GM19328 (cell line): ENCODE results near the gene ZKSCAN1.
A peak's percentile ranks its signal among the peaks of the same experiment; 100 is the strongest.

ENCODE experiments used
- ATAC-seq: cut with Tn5 transposase; IDR thresholded peaks from one replicate; pipeline ENCODE4 v1.9.1; 2021; ENCODE audit warnings: mild to moderate bottlenecking, moderate library complexity; ENCODE audit not compliant: unreplicated experiment

The ZKSCAN1 gene

DNA sequence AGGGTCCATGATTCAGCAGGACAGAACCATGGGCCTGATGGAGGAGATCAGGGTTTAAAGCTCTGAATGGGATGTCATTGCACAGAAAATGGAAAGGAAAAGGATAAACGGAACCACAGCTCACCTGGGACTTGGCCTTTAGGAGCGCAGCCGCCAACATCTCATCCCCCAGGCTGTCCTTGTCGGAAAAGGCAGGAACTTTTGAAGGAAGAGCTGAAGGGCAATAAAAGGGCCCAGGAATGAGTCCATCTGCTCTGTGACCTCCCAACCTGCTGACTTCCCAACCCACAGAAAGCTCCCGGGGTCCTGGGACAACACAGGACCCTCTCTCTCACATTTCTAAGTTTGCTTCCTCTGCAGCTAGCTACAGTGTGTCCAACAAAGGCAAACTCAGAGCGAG lies 60.0 kb downstream of the ZKSCAN1 start:
- ATAC-seq: no peak

DNA sequence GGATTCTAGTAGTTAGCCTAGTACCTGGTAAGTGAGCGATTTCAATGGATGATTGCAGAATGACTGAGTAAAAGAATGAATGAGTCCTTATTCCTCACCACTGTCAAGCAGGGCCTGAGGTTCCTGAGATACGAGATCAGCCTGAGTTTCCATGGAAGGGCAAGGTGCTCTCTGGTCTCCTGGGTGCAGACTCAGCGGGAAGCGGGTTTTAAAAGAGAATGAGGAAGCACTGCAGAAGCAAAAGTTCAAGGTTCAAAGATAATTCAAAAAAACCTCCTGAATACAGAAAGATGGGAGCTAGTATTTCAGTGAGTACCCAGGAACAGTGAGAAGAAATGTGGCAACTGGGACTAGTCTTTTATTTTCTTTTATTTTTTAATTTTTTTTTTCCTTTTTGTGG lies 61.8 kb downstream of the ZKSCAN1 start:
- no peak for ATAC-seq

DNA sequence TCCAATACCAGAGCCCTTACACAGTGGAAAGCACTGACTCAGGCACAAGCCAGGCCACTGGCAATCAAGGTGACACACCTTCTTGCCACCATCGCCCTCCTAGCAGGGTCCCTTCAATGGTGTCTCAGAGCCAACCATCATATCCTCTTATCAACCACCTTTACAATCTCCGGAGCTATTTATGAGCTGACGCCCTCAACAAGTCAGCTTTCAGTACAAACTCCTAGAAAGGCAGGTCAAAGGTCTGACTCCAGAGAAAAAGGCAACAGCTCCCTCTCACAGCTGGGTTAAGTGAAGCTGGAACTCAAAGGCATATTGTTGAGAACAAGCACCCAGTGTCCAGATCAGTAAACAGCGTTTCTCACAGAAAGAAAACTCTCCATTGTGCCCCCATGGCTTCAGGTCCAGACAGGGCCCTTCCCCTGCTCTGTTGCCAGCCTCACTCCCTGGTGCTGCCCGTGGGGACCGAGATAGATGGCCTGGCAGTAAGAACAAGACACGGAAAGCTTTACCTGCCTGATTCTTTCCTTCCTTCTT lies 63.7 kb downstream of the ZKSCAN1 start:
- ATAC-seq: no peak

- peak; percentile 10 for ATAC-seq
Measured at GRCh38 chr7:100080907-100081534, 65.6 kb downstream of the ZKSCAN1 start.

- ATAC-seq: peak; percentile 73
Measured at GRCh38 chr7:100081535-100082102, 66.2 kb downstream of the ZKSCAN1 start, which contains the start of gene ZNF3. Gene ZNF3 (minus strand): TSS chr7:100081723. CDS start chr7:100077357, 4,366 bp downstream.

- no peak for ATAC-seq
Measured at GRCh38 chr7:100082978-100083377, 67.6 kb downstream of the ZKSCAN1 start.

GRCh38 chr7:100085515-100085914 lies 70.1 kb downstream of the ZKSCAN1 start:
- ATAC-seq: no peak

GRCh38 chr7:100087055-100087750 lies 71.8 kb downstream of the ZKSCAN1 start:
- ATAC-seq: no peak

DNA sequence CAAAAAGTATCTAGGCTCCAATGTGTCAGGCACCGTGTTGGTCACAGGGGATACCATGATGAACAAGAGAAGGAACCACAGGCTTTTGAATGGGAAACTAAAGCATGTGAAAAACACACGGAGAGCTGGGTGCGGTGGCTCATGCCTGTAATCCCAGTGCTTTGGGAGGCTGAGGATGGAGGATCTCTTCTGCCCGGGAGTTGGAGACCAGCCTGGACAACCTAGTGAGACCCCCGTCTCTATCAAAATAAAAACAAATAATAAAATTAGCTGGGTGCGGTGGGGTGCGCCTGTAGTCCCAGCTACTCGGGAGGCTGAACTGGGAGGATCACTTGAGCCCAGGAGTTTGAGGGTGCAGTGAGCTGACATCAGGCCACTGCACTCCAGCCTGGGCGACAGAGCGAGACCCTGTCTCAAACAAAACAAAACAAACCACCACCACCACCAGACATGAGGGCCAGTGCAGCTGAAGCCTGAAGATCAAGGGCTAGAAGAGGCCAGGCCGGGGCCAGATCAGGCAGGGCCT lies 72.8 kb downstream of the ZKSCAN1 start:
- no peak for ATAC-seq

DNA sequence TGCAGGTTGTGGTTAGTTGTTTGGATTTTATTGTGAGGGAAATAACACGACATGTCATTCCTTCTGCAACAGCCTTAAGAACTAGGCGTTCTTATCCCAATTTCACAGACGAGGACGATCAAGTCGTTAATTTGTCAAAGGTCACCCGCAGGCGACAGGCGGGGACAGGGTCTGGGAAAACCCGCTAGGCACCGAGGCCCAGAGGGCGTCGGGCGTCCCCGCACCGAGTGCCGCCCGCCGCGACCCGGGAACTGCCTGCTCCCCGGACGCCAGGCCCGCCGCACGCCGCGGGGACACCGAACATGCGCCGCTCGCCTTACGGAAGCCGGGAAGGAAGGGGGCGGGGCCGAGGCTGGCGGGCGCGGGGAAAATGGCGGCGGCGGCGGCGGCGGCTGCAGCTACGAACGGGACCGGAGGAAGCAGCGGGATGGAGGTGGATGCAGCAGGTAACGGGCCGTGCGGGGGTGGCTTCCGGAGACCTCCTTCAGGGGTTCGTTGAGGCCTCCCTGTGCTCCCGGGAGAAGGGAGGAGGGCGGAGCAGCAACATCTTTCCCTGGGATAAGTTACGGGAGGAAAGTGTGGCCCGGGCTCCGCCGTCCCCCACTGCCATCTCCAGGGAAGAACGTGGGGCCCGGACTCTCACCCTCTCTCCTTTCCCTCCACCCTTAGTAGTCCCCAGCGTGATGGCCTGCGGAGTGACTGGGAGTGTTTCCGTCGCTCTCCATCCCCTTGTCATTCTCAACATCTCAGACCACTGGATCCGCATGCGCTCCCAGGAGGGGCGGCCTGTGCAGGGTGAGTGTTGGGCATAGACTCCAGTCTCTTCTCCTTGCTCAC lies 73.4 kb downstream of the ZKSCAN1 start, which contains the start of gene COPS6:
TSS of gene COPS6 (plus strand) at position 349 of the 837 bp plus-strand sequence. CDS start at position 371, 22 bp downstream.
- ATAC-seq: no peak

- no peak for ATAC-seq
Measured at GRCh38 chr7:100089458-100090196, 74.2 kb downstream of the ZKSCAN1 start.

GRCh38 chr7:100090527-100091410 lies 75.4 kb downstream of the ZKSCAN1 start:
- no peak for ATAC-seq
